GM23248 (cell line): ENCODE data around the gene UBTD1.

Experiments used
- EZH2 ChIP-seq: fragments of 200-600 bp; sonication (generic); IDR thresholded peaks from 2 replicates; pipeline ENCODE4 v1.6.1; 2018; ENCODE audit warnings: antibody characterized with exemption, mild to moderate bottlenecking; ENCODE audit not compliant: insufficient read depth, poor library complexity, severe bottlenecking
- EZH2phosphoT487 ChIP-seq: fragments of 200-600 bp; sonication (generic); IDR thresholded peaks from 2 replicates; pipeline ENCODE4 v1.6.1; 2018; ENCODE audit warnings: antibody characterized with exemption, moderate library complexity, mild to moderate bottlenecking, low read depth; ENCODE audit not compliant: insufficient read depth

DNA sequence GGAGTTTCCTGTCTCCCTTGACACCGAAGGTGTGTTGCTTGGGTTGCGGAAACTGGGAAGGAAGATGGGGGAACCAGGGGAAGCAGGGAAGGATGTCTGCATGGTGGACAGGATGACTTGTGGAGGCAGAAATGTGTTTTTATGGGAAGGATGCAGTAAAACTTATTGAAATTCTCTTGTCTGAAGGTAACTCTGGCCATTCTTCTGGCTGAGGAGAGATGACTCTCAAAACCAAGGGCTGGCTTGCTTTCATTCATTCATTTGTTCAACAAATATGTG, 1.5 kb downstream of the UBTD1 start:
- TF ChIP-seq EZH2 (no peak), EZH2phosphoT487 (no peak)
